Measurements from ENCODE around the gene TLX2. TPM values are rescaled to one million over a fixed set of nuclear protein-coding genes. Genes with fewer than 3 reads are reported as not detected.

TLX2 gene
- total RNA-seq, 1 experiment from 2014 or later = not detected

GRCh38 chr2:74472086-74472944 is 41.9 kb upstream of the TLX2 start, which contains the start of gene MRPL53:
Gene MRPL53, minus strand, starts transcription at chr2:74472680. Its CDS starts 20 bp downstream, at chr2:74472660.
- TSS peak; percentile 92 for BruUV-seq (replicated peaks)
- intact Hi-C loops (cut with micrococcal nuclease; ENCODE audit: unreplicated experiment) = no loop called here
- peak within 1 kb of the TSS; percentile 59 for H3K4me3 ChIP-seq (ENCODE audit: low read depth, low read length, poor library complexity, severe bottlenecking)
- no peaks in the 10 kb centered on the region for H3K27me3 ChIP-seq (replicated peaks; ENCODE audit: insufficient read depth, low read depth, low read length, poor library complexity)
- TF ChIP-seq EZH2 (IDR thresholded peaks at IDR 0.05; ENCODE audit: borderline replicate concordance, low read depth, low read length, poor library complexity, severe bottlenecking) (no peak), CTCF (conservative IDR thresholded peaks at IDR 0.05; ENCODE audit: low read depth, low read length) (no peak)
- peaks cover 7% of the 10 kb centered on the region for H3K4me1 ChIP-seq (ENCODE audit: insufficient read depth, low read length, poor library complexity, severe bottlenecking)
- peak within 1 kb of the TSS; percentile 88 for H3K27ac ChIP-seq (ENCODE audit: low read depth, low read length, poor library complexity, severe bottlenecking)
- ChIA-PET CTCF (interaction anchor here (1.0 kb wide), 1 partner anchor 11 kb away, joined by 5 read pairs; the partner anchor contains the start of genes CCDC142 and TTC31), POLR2A (ENCODE audit: low non-redundant PET) (no interaction called here)
- H3K9me3 ChIP-seq (ENCODE audit: low read depth, low read length, poor library complexity, severe bottlenecking) = no peaks in the 10 kb centered on the region
- peak; percentile 96 for DNase-seq (ENCODE audit: low spot score)
- H3K36me3 ChIP-seq (ENCODE audit: insufficient read depth, low read length, poor library complexity, severe bottlenecking) = peaks cover 11% of the 10 kb centered on the region

- H3K4me1 ChIP-seq (ENCODE audit: insufficient read depth, low read length, poor library complexity, severe bottlenecking) = peaks cover 7% of the 10 kb centered on the region
- no peaks in the 10 kb centered on the region for H3K9me3 ChIP-seq (ENCODE audit: low read depth, low read length, poor library complexity, severe bottlenecking)
- H3K27ac ChIP-seq (ENCODE audit: low read depth, low read length, poor library complexity, severe bottlenecking) = peak overlapping the region; percentile 88
- CTCF ChIA-PET = interaction anchor here (1.0 kb wide), 1 partner anchor 10 kb away, joined by 5 read pairs; the partner anchor contains the start of genes CCDC142 and TTC31
- BruUV-seq (replicated peaks) = TSS peak; percentile 89
- peaks cover 13% of the 10 kb centered on the region for H3K36me3 ChIP-seq (ENCODE audit: insufficient read depth, low read length, poor library complexity, severe bottlenecking)
- no peak for DNase-seq (ENCODE audit: low spot score)
- H3K27me3 ChIP-seq (replicated peaks; ENCODE audit: insufficient read depth, low read depth, low read length, poor library complexity) = no peaks in the 10 kb centered on the region
- intact Hi-C loops (cut with micrococcal nuclease; ENCODE audit: unreplicated experiment) = no loop called here
- H3K4me3 ChIP-seq (ENCODE audit: low read depth, low read length, poor library complexity, severe bottlenecking) = peak overlapping the region; percentile 59
- TF ChIP-seq CTCF (conservative IDR thresholded peaks at IDR 0.05; ENCODE audit: low read depth, low read length) = no peak
- TF ChIP-seq EZH2 (IDR thresholded peaks at IDR 0.05; ENCODE audit: borderline replicate concordance, low read depth, low read length, poor library complexity, severe bottlenecking) = no peak
- POLR2A ChIA-PET (ENCODE audit: low non-redundant PET) = no interaction called here
These were observed 41.3 kb upstream of the TLX2 start for GRCh38 chr2:74472945-74473258.

DNA sequence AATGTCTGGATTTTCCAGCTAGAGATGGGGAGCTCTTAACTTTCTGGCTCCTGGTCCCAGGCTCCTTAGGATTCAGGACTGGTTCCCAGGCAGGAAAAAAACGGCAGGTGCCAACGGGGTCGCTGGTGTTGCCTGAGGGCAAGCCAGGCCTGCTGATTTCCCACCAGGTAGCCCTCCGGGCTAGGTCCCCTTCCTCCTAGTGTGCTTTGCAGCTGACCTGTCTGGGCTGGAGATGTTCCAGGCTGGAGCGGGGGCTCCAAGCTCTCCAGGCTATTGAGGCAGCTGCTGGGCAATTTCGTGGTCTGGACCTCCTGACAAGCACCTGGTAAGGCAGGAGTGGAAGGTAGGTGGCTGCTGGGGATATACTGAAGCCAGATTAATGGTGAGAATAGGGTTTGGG is 39.8 kb upstream of the TLX2 start:
- intact Hi-C loops (cut with micrococcal nuclease; ENCODE audit: unreplicated experiment) = no loop called here
- no peak overlapping the region for H3K4me3 ChIP-seq (ENCODE audit: low read depth, low read length, poor library complexity, severe bottlenecking)
- ChIA-PET CTCF (interaction anchor here (0.7 kb wide), 2 partner anchors 16 to 327 kb away, joined by 3 read pairs; partner anchors contain the start of genes BOLA3 and WBP1), POLR2A (ENCODE audit: low non-redundant PET) (interaction anchor here (0.6 to 0.7 kb wide), 2 partner anchors 17 to 56 kb away, joined by 4 to 7 read pairs; no protein-coding TSS in a partner anchor)
- H3K36me3 ChIP-seq (ENCODE audit: insufficient read depth, low read length, poor library complexity, severe bottlenecking) = peaks cover 13% of the 10 kb centered on the region
- no peaks in the 10 kb centered on the region for H3K27me3 ChIP-seq (replicated peaks; ENCODE audit: insufficient read depth, low read depth, low read length, poor library complexity)
- H3K27ac ChIP-seq (ENCODE audit: low read depth, low read length, poor library complexity, severe bottlenecking) = no peak overlapping the region
- BruUV-seq (replicated peaks) = no TSS peak
- TF ChIP-seq CTCF (conservative IDR thresholded peaks at IDR 0.05; ENCODE audit: low read depth, low read length) = no peak
- TF ChIP-seq EZH2 (IDR thresholded peaks at IDR 0.05; ENCODE audit: borderline replicate concordance, low read depth, low read length, poor library complexity, severe bottlenecking) = no peak
- no peaks in the 10 kb centered on the region for H3K9me3 ChIP-seq (ENCODE audit: low read depth, low read length, poor library complexity, severe bottlenecking)
- H3K4me1 ChIP-seq (ENCODE audit: insufficient read depth, low read length, poor library complexity, severe bottlenecking) = peaks cover 7% of the 10 kb centered on the region
- no peak for DNase-seq (ENCODE audit: low spot score)
